ENCODE results near the gene ENTPD5. TPM values are rescaled to one million over a fixed set of nuclear protein-coding genes. Genes with fewer than 3 reads are reported as not detected.

The ENTPD5 gene
- total and polyA plus RNA-seq, 2 donors (not counting 1 experiment from before 2014, with no cell fraction given): 9.6 to 13.7 TPM

DNA sequence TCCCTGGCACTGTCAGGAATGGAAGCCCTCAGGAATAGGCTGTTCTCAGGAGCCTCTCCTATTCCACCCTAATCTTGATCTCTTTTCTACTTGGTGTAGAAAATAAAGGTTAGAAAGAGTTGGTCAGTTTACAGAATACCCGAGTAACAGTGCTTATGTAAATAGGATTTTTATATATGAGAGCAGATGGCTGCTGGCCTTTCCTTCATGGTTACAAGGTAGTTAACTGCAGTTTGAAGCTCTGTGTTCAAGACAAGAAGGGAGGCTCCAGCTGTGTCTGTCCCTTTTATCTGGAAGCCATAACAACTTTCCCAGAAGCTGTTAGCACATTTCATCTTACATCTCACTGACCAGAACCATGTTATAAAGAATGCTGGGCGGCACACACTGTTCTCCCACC, 23.2 kb upstream of the ENTPD5 start:
- DNase-seq (ENCODE audit: low read depth in 2 of 2): no peak
- no peak overlapping the region for H2AFZ ChIP-seq (ENCODE audit: low read length)
- H3K9ac ChIP-seq (ENCODE audit: insufficient read depth, low read length): no peak overlapping the region
- H3K27me3 ChIP-seq (ENCODE audit: control insufficient read depth, insufficient read depth, low read length): no peaks in the 10 kb centered on the region
- no peak for TF ChIP-seq CTCF (conservative IDR thresholded peaks at IDR 0.05 in 1 of 2, IDR thresholded peaks at IDR 0.05 in 1 of 2; ENCODE audit: low read depth in 1 of 2, low read length in 2 of 2)
- no peak for TF ChIP-seq EZH2 (IDR thresholded peaks at IDR 0.05; ENCODE audit: low read length, missing control alignments)
- H3K27ac ChIP-seq (ENCODE audit: insufficient read depth, low read length): no peak overlapping the region
- no peaks in the 10 kb centered on the region for H3K36me3 ChIP-seq (ENCODE audit: control insufficient read depth, insufficient read depth, low read length)
- H3K79me2 ChIP-seq (ENCODE audit: control insufficient read depth, insufficient read depth, low read length): no peaks in the 10 kb centered on the region
- no peaks in the 10 kb centered on the region for H3K9me3 ChIP-seq (ENCODE audit: control insufficient read depth, insufficient read depth, low read depth, low read length)
- H3K4me1 ChIP-seq (ENCODE audit: control insufficient read depth, extremely low read depth, insufficient read depth, low read length): no peaks in the 10 kb centered on the region
- no peaks in the 10 kb centered on the region for H4K20me1 ChIP-seq (ENCODE audit: control insufficient read depth, extremely low read depth, insufficient read depth, low read length)
- no peak overlapping the region for H3K4me3 ChIP-seq (replicated peaks in 1 of 4; ENCODE audit: control extremely low read depth in 1 of 4, insufficient read depth in 1 of 4, low read depth in 3 of 4, low read length in 4 of 4)
- H3K4me2 ChIP-seq (ENCODE audit: extremely low read depth, insufficient read depth, low read length): no peak overlapping the region

DNA sequence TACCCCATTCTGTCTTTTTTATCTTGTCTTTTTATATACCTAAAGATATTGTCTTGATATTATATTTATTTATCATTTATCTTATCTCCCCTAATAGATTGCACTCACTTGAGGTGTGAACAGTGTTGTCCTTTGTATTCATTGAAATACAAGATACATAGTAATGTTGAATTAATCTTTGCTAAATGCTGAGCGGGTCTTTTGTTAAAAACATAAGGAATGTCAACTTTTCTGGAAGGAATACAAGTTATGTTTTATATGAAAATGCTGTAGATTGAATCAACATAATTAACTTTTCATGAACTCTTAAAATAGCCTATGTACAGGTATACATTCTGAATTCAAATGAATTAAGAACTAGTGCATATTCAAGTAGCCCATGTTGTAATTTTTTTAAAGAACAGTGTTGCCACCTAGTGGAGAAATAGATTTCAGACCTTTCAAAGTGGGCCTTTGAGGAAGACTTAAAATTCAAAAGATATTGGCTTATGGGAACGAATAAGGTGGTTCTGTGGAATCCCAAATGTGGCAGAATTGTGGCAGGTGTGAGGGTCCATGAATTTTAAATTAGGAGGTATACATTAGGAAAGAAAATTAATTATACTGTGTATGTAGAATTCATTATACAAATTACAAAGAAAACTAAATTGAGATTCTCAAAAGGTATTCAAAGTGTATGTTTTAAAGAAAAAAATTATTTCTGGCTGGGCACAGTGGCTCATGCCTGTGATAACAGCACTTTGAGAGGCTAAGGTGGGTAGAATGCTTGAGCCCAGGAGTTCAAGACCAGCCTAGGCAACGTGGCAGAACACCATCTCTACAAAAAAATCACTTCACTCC, 19.2 kb upstream of the ENTPD5 start:
- no peaks in the 10 kb centered on the region for H3K4me1 ChIP-seq (ENCODE audit: control insufficient read depth, extremely low read depth, insufficient read depth, low read length)
- no peak overlapping the region for H3K4me3 ChIP-seq (replicated peaks in 1 of 4; ENCODE audit: control extremely low read depth in 1 of 4, insufficient read depth in 1 of 4, low read depth in 3 of 4, low read length in 4 of 4)
- no peak for TF ChIP-seq EZH2 (IDR thresholded peaks at IDR 0.05; ENCODE audit: low read length, missing control alignments)
- TF ChIP-seq CTCF (conservative IDR thresholded peaks at IDR 0.05 in 1 of 2, IDR thresholded peaks at IDR 0.05 in 1 of 2; ENCODE audit: low read depth in 1 of 2, low read length in 2 of 2): peak; percentile 20 to 55
- no peaks in the 10 kb centered on the region for H4K20me1 ChIP-seq (ENCODE audit: control insufficient read depth, extremely low read depth, insufficient read depth, low read length)
- H3K9ac ChIP-seq (ENCODE audit: insufficient read depth, low read length): no peak overlapping the region
- H3K9me3 ChIP-seq (ENCODE audit: control insufficient read depth, insufficient read depth, low read depth, low read length): no peaks in the 10 kb centered on the region
- H3K27me3 ChIP-seq (ENCODE audit: control insufficient read depth, insufficient read depth, low read length): no peaks in the 10 kb centered on the region
- peak; percentile 46 to 76 for DNase-seq (ENCODE audit: low read depth in 2 of 2)
- H3K4me2 ChIP-seq (ENCODE audit: extremely low read depth, insufficient read depth, low read length): no peak overlapping the region
- no peaks in the 10 kb centered on the region for H3K79me2 ChIP-seq (ENCODE audit: control insufficient read depth, insufficient read depth, low read length)
- no peak overlapping the region for H3K27ac ChIP-seq (ENCODE audit: insufficient read depth, low read length)
- H3K36me3 ChIP-seq (ENCODE audit: control insufficient read depth, insufficient read depth, low read length): no peaks in the 10 kb centered on the region
- H2AFZ ChIP-seq (ENCODE audit: low read length): no peak overlapping the region

DNA sequence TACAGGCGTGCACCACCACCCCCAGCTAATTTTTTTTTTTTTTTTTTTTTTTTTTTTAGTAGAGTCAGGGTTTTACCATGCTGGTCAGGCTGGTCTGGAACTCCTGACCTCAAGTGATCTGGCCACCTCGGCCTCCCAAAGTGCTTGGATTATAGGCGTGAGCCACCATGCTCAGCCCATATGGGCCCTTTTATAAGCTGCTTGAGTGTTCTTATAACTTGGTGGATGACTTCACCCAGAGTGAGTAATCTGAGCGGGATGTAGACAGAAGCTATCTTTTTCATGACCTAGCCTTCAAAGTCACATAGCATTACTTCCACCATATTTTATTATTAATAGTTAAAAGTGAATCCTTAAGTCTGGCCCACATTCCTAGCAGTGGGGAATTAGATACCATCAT, 16.5 kb upstream of the ENTPD5 start:
- H3K9me3 ChIP-seq (ENCODE audit: control insufficient read depth, insufficient read depth, low read depth, low read length): no peaks in the 10 kb centered on the region
- H4K20me1 ChIP-seq (ENCODE audit: control insufficient read depth, extremely low read depth, insufficient read depth, low read length): no peaks in the 10 kb centered on the region
- no peak overlapping the region for H3K9ac ChIP-seq (ENCODE audit: insufficient read depth, low read length)
- peak; percentile 29 to 66 for DNase-seq (ENCODE audit: low read depth in 2 of 2)
- H3K36me3 ChIP-seq (ENCODE audit: control insufficient read depth, insufficient read depth, low read length): no peaks in the 10 kb centered on the region
- no peaks in the 10 kb centered on the region for H3K27me3 ChIP-seq (ENCODE audit: control insufficient read depth, insufficient read depth, low read length)
- H3K4me2 ChIP-seq (ENCODE audit: extremely low read depth, insufficient read depth, low read length): no peak overlapping the region
- no peaks in the 10 kb centered on the region for H3K79me2 ChIP-seq (ENCODE audit: control insufficient read depth, insufficient read depth, low read length)
- no peaks in the 10 kb centered on the region for H3K4me1 ChIP-seq (ENCODE audit: control insufficient read depth, extremely low read depth, insufficient read depth, low read length)
- TF ChIP-seq CTCF (conservative IDR thresholded peaks at IDR 0.05 in 1 of 2, IDR thresholded peaks at IDR 0.05 in 1 of 2; ENCODE audit: low read depth in 1 of 2, low read length in 2 of 2) (no peak), EZH2 (IDR thresholded peaks at IDR 0.05; ENCODE audit: low read length, missing control alignments) (no peak)
- no peak overlapping the region for H2AFZ ChIP-seq (ENCODE audit: low read length)
- no peak overlapping the region for H3K4me3 ChIP-seq (replicated peaks in 1 of 4; ENCODE audit: control extremely low read depth in 1 of 4, insufficient read depth in 1 of 4, low read depth in 3 of 4, low read length in 4 of 4)
- H3K27ac ChIP-seq (ENCODE audit: insufficient read depth, low read length): no peak overlapping the region
